Measurements from ENCODE around the gene SGPL1. TPM values are rescaled to one million over a fixed set of nuclear protein-coding genes. Genes with fewer than 3 reads are reported as not detected.

Gene SGPL1
- total and polyA plus RNA-seq, 2 experiments from 2014 or later: 12.0 to 42.7 TPM

DNA sequence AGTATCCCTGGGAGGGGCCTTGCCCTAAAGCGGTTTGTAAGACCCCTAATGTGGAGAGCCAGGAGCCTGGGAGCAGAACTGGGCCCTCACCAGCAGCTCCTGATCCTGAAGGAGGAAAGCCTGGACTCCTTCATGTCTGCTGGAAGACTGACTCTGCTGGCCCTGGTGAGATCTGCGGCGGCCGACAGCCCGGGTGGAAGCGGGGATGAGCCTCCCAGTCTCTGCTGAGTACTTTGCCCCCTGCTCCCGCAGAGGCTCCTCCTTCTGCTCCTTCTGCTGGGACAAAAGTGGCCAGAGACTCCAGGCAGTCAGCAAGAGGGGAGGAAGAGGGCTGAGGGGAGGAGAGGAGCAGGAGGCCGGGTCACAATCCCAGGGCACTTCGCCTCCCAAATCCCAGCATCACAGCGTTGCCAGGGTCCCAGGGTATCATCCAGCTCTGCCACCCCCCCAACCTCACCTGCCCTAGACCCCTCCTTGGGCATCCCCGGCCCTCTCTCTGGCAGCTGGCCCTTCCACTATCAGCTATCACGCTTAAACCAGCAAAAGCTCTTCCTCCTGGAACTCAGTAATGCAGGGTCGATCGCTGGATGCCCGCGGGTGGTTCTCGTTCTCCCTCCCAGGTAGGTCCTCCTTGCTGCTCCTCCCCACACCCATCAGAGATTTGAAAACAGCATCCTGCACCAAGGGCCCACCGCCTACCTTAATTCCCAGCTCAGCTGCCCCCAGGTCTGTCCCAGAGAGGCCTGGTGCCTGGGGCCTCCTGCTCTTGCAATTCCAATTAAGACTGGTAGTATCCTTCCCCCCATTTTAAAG lies 38.5 kb upstream of the SGPL1 start:
- Histone ChIP-seq H3K36me3 (ENCODE audit: insufficient read depth) (no peaks in the 10 kb centered on the region), H2AFZ (no peak overlapping the region), H3K4me3 (no peak overlapping the region), H3K9me2 (ENCODE audit: insufficient read depth) (peaks cover 4% of the 10 kb centered on the region; the same call in 1 of the 2 replicates), H4K20me1 (replicated peaks; ENCODE audit: insufficient read depth) (no peaks in the 10 kb centered on the region), H3F3A (replicated peaks; ENCODE audit: low read depth) (no peaks in the 10 kb centered on the region), H3K27me3 (ENCODE audit: insufficient read depth) (no peaks in the 10 kb centered on the region), H3K4me2 (no peak overlapping the region), H3K79me2 (replicated peaks; ENCODE audit: insufficient read depth) (no peaks in the 10 kb centered on the region), H3K27ac (ENCODE audit: low read depth) (no peak overlapping the region), H3K4me1 (ENCODE audit: insufficient read depth) (no peaks in the 10 kb centered on the region)
- Mint-ChIP-seq H3K4me1 (peaks cover 5% of the 10 kb centered on the region; the same call in 2 of the 3 replicates), H3K27ac (no peak overlapping the region), H3K9me3 (no peaks in the 10 kb centered on the region), H3K36me3 (ENCODE audit: low read depth) (no peaks in the 10 kb centered on the region; the same call in 2 of the 3 replicates), H3K27me3 (ENCODE audit: insufficient read depth, low read depth, poor library complexity) (peaks cover 12% of the 10 kb centered on the region), H3K4me3 (no peak overlapping the region)
- ATAC-seq (no peak), DNase-seq (ENCODE audit: low spot score) (no peak)
- TF ChIP-seq ZNF331 (CRISPR knock-in tag; IDR thresholded peaks at IDR 0.05; ENCODE audit: low read depth): no peak
- TF ChIP-seq STAT1 (IDR thresholded peaks at IDR 0.05; ENCODE audit: unreplicated experiment): no peak
- TF ChIP-seq EZH2phosphoT487 (IDR thresholded peaks at IDR 0.05; ENCODE audit: unreplicated experiment): no peak
- TF ChIP-seq, protein P1, sequence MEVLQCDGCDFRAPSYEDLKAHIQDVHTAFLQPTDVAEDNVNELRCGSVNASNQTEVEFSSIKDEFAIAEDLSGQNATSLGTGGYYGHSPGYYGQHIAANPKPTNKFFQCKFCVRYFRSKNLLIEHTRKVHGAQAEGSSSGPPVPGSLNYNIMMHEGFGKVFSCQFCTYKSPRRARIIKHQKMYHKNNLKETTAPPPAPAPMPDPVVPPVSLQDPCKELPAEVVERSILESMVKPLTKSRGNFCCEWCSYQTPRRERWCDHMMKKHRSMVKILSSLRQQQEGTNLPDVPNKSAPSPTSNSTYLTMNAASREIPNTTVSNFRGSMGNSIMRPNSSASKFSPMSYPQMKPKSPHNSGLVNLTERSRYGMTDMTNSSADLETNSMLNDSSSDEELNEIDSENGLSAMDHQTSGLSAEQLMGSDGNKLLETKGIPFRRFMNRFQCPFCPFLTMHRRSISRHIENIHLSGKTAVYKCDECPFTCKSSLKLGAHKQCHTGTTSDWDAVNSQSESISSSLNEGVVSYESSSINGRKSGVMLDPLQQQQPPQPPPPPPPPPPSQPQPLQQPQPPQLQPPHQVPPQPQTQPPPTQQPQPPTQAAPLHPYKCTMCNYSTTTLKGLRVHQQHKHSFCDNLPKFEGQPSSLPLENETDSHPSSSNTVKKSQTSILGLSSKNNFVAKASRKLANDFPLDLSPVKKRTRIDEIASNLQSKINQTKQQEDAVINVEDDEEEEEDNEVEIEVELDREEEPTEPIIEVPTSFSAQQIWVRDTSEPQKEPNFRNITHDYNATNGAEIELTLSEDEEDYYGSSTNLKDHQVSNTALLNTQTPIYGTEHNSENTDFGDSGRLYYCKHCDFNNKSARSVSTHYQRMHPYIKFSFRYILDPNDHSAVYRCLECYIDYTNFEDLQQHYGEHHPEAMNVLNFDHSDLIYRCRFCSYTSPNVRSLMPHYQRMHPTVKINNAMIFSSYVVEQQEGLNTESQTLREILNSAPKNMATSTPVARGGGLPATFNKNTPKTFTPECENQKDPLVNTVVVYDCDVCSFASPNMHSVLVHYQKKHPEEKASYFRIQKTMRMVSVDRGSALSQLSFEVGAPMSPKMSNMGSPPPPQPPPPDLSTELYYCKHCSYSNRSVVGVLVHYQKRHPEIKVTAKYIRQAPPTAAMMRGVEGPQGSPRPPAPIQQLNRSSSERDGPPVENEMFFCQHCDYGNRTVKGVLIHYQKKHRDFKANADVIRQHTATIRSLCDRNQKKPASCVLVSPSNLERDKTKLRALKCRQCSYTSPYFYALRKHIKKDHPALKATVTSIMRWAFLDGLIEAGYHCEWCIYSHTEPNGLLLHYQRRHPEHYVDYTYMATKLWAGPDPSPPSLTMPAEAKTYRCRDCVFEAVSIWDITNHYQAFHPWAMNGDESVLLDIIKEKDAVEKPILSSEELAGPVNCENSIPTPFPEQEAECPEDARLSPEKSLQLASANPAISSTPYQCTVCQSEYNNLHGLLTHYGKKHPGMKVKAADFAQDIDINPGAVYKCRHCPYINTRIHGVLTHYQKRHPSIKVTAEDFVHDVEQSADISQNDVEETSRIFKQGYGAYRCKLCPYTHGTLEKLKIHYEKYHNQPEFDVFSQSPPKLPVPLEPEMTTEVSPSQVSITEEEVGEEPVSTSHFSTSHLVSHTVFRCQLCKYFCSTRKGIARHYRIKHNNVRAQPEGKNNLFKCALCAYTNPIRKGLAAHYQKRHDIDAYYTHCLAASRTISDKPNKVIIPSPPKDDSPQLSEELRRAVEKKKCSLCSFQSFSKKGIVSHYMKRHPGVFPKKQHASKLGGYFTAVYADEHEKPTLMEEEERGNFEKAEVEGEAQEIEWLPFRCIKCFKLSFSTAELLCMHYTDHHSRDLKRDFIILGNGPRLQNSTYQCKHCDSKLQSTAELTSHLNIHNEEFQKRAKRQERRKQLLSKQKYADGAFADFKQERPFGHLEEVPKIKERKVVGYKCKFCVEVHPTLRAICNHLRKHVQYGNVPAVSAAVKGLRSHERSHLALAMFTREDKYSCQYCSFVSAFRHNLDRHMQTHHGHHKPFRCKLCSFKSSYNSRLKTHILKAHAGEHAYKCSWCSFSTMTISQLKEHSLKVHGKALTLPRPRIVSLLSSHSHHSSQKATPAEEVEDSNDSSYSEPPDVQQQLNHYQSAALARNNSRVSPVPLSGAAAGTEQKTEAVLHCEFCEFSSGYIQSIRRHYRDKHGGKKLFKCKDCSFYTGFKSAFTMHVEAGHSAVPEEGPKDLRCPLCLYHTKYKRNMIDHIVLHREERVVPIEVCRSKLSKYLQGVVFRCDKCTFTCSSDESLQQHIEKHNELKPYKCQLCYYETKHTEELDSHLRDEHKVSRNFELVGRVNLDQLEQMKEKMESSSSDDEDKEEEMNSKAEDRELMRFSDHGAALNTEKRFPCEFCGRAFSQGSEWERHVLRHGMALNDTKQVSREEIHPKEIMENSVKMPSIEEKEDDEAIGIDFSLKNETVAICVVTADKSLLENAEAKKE (CRISPR knock-in tag; IDR thresholded peaks at IDR 0.05): no peak
- no peak for TF ChIP-seq CREB1 (CRISPR knock-in tag; IDR thresholded peaks at IDR 0.05; ENCODE audit: low read depth)
- TF ChIP-seq, protein P2, sequence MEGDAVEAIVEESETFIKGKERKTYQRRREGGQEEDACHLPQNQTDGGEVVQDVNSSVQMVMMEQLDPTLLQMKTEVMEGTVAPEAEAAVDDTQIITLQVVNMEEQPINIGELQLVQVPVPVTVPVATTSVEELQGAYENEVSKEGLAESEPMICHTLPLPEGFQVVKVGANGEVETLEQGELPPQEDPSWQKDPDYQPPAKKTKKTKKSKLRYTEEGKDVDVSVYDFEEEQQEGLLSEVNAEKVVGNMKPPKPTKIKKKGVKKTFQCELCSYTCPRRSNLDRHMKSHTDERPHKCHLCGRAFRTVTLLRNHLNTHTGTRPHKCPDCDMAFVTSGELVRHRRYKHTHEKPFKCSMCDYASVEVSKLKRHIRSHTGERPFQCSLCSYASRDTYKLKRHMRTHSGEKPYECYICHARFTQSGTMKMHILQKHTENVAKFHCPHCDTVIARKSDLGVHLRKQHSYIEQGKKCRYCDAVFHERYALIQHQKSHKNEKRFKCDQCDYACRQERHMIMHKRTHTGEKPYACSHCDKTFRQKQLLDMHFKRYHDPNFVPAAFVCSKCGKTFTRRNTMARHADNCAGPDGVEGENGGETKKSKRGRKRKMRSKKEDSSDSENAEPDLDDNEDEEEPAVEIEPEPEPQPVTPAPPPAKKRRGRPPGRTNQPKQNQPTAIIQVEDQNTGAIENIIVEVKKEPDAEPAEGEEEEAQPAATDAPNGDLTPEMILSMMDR (conservative IDR thresholded peaks at IDR 0.05; ENCODE audit: low read depth in 2 of 2): no peak
- TF ChIP-seq NANOG (IDR thresholded peaks at IDR 0.05; ENCODE audit: borderline replicate concordance): no peak

Measured in GM23338 (cell line).